HG02642 (cell line): ENCODE results near the gene TMEM184A.

Experiments
- ATAC-seq: cut with Tn5 transposase; IDR thresholded peaks from one replicate; pipeline ENCODE4 v1.9.1; 2021; ENCODE audit warnings: mild to moderate bottlenecking; ENCODE audit not compliant: unreplicated experiment, poor library complexity

TMEM184A gene

GRCh38 chr7:1493129-1493528 lies 62.9 kb downstream of the TMEM184A start:
- ATAC-seq: no peak

GRCh38 chr7:1492640-1493039 lies 63.4 kb downstream of the TMEM184A start:
- no peak for ATAC-seq
